K562 (cell line): Measurements from ENCODE around the gene CAMK2D. TPM values are rescaled to one million over a fixed set of nuclear protein-coding genes. Genes with fewer than 3 reads are reported as not detected.

ENCODE experiments used
- ARID4B ChIP-seq: sonication (generic); formaldehyde crosslinking; IDR thresholded peaks from 2 replicates; pipeline ENCODE4 v1.8.0; 2022; ENCODE audit warnings: mild to moderate bottlenecking, missing genetic modification reagents
- CEBPB ChIP-seq: fragments of 450-650 bp; IDR thresholded peaks from 2 replicates; pipeline ENCODE4 v1.6.1; 2016; ENCODE audit warnings: missing genetic modification characterization, missing compliant biosample characterization
- CEBPG ChIP-seq, 3 experiments: fragments of 200-800 bp in 1 of 3; sonication (Bioruptor generic) in 1 of 3; sonication (generic) in 1 of 3; formaldehyde crosslinking in 1 of 3; IDR thresholded peaks in 2 of 3; conservative IDR thresholded peaks in 1 of 3; 2 replicates each; pipeline versions ENCODE4 v1.6.1 to v1.8.0; 2016 to 2022; ENCODE audit warnings: missing compliant biosample characterization in 2 of 3, missing genetic modification characterization in 2 of 3, mild to moderate bottlenecking in 1 of 3, missing genetic modification reagents in 1 of 3
- KDM5B ChIP-seq: fragments of 200-600 bp; sonication (generic); IDR thresholded peaks from 2 replicates; pipeline ENCODE4 v1.6.1; 2012; ENCODE audit warnings: low read depth, mild to moderate bottlenecking, moderate library complexity, low read length, control low read depth, inconsistent platforms; ENCODE audit not compliant: insufficient replicate concordance
- MAFF ChIP-seq: IDR thresholded peaks from 2 replicates; pipeline ENCODE4 v1.6.1; 2012; ENCODE audit warnings: low read length, improper control_type of control experiment
- POLR2H ChIP-seq: IDR thresholded peaks from 2 replicates; pipeline ENCODE4 v1.6.1; 2016; ENCODE audit warnings: missing genetic modification characterization, low read depth, mild to moderate bottlenecking, control low read depth, missing compliant biosample characterization, moderate library complexity
- RUNX1 ChIP-seq: sonication (generic); IDR thresholded peaks from 2 replicates; pipeline ENCODE4 v1.6.1; 2016; ENCODE audit warnings: antibody characterized with exemption, low read depth
- SMAD3 ChIP-seq: fragments of 450-650 bp; formaldehyde crosslinking; conservative IDR thresholded peaks from 2 replicates; pipeline ENCODE4 v1.4.0; 2020; ENCODE audit warnings: mild to moderate bottlenecking
- ZNF212 ChIP-seq: fragments of 450-650 bp; formaldehyde crosslinking; IDR thresholded peaks from 2 replicates; pipeline ENCODE4 v1.4.0; 2020; ENCODE audit warnings: mild to moderate bottlenecking
- polyA plus RNA-seq, 8 experiments: library from polyadenylated mRNA; depleted of rRNA in 4 of 8; stranded (reverse) in 5 of 8; unstranded in 3 of 8; fragments of >200 nt; fragmentation: Nextera tagmentation in 2 of 8; fragmentation: Illumina TruSeq in 1 of 8; extraction: Ambion mirVana in 2 of 8; extraction: Trizol in 1 of 8; gene quantifications; 2 replicates each; pipeline versions ENCODE4 v1.2.1 to v1.2.3, GENCODE V29; 2011 to 2014; ENCODE audit warnings: inconsistent platforms in 1 of 8, missing spikeins in 1 of 8
- total RNA-seq, 7 experiments: library from RNA; depleted of rRNA in 6 of 7; stranded (reverse); fragments of >200 nt in 6 of 7; fragmentation: Illumina TruSeq in 2 of 7; extraction: Trizol in 2 of 7; gene quantifications; 2 replicates each; pipeline versions ENCODE4 v1.2.1 to v1.2.3, GENCODE V29; 2011 to 2021; ENCODE audit warnings: low replicate concordance in 1 of 7

CAMK2D gene
- total and polyA plus RNA-seq, 9 of the 15 experiments (the other 6 are each of a cell fraction or from before 2014, with no cell fraction given): 0.01 to 0.33 (median 0.04) TPM; not detected in 2

GRCh38 chr4:113757486-113757885 is 4.1 kb downstream of the CAMK2D start (continued):
- no peak for TF ChIP-seq CEBPG (CRISPR knock-in tag; IDR thresholded peaks at IDR 0.05)
- TF ChIP-seq CEBPG (tag; conservative IDR thresholded peaks at IDR 0.05 in 1 of 2, IDR thresholded peaks at IDR 0.05 in 1 of 2): no peak
- no peak for TF ChIP-seq ARID4B (CRISPR knock-in tag)
- no peak for TF ChIP-seq MAFF
- TF ChIP-seq CEBPB (tag): no peak
- TF ChIP-seq ZNF212: no peak
- TF ChIP-seq POLR2H: no peak
- TF ChIP-seq SMAD3: no peak
- TF ChIP-seq KDM5B: no peak
- TF ChIP-seq RUNX1: no peak
